Prostate gland (tissue), 2 donors: Measurements from ENCODE around the gene IGSF1.

ENCODE experiments used
- CTCF ChIP-seq, 4 experiments: fragments of 200-600 bp in 2 of 4; fragments of 450-650 bp in 2 of 4; sonication (generic) in 2 of 4; IDR thresholded peaks; 1 replicate in 3 of 4; 2 replicates in 1 of 4; pipeline ENCODE4 v1.5.1; 2016 to 2019; ENCODE audit warnings: antibody characterized with exemption in 4 of 4, mild to moderate bottlenecking in 2 of 4, moderate library complexity in 2 of 4
- POLR2AphosphoS5 ChIP-seq: sonication (generic); formaldehyde crosslinking; IDR thresholded peaks from one replicate; pipeline ENCODE4 v1.6.1; 2017; ENCODE audit warnings: antibody characterized with exemption

- TF ChIP-seq CTCF (IDR thresholded peaks at IDR 0.05), result no peak
- no peak for TF ChIP-seq POLR2AphosphoS5
Measured at GRCh38 chrX:131298846-131299245, 9.7 kb upstream of the IGSF1 start.
